HEK293T (cell line): Measurements from ENCODE around the gene FANCE.

Experiments used
- BHLHE40 ChIP-seq: fragments of 450-650 bp; IDR thresholded peaks from 2 replicates; pipeline ENCODE4 v1.6.1; 2016; ENCODE audit warnings: mild to moderate bottlenecking, moderate library complexity, borderline replicate concordance
- FOXA1 ChIP-seq: fragments of 450-650 bp; IDR thresholded peaks from 2 replicates; pipeline ENCODE4 v1.6.1; 2016; ENCODE audit warnings: mild to moderate bottlenecking
- FOXK2 ChIP-seq: fragments of 450-650 bp; IDR thresholded peaks from 2 replicates; pipeline ENCODE4 v1.6.1; 2016; ENCODE audit warnings: mild to moderate bottlenecking
- HDGF ChIP-seq: fragments of 450-650 bp; IDR thresholded peaks from 2 replicates; pipeline ENCODE4 v1.6.1; 2017; ENCODE audit warnings: antibody characterized with exemption, borderline replicate concordance
- NFRKB ChIP-seq: fragments of 450-650 bp; IDR thresholded peaks from 2 replicates; pipeline ENCODE4 v1.6.1; 2016; ENCODE audit warnings: mild to moderate bottlenecking, moderate library complexity
- PKNOX1 ChIP-seq: fragments of 450-650 bp; IDR thresholded peaks from 2 replicates; pipeline ENCODE4 v1.6.1; 2016
- SP1 ChIP-seq: fragments of 450-650 bp; IDR thresholded peaks from 2 replicates; pipeline ENCODE4 v1.6.1; 2017

- TF ChIP-seq SP1 = no peak
- TF ChIP-seq HDGF = no peak
- no peak for TF ChIP-seq FOXK2
- no peak for TF ChIP-seq FOXA1
- no peak for TF ChIP-seq NFRKB
- no peak for TF ChIP-seq PKNOX1
- TF ChIP-seq BHLHE40 = no peak
Observed at GRCh38 chr6:35461270-35461669, 9.1 kb downstream of the FANCE start.
